Type B pancreatic cell (in vitro differentiated cells): Measurements from ENCODE around the gene GYS2. TPM values are rescaled to one million over a fixed set of nuclear protein-coding genes. Genes with fewer than 3 reads are reported as not detected.

Experiments used
- DNase-seq: peaks from one replicate; pipeline ENCODE4 v3.0.0; 2021; ENCODE audit warnings: mixed read lengths; ENCODE audit not compliant: unreplicated experiment; ENCODE audit errors: extremely low spot score
- H3K27ac Mint-ChIP-seq: 2 replicates; pipeline ENCODE4 v1.8.0; 2021; ENCODE audit warnings: mild to moderate bottlenecking, mixed read lengths
- H3K27me3 Mint-ChIP-seq: 2 replicates; pipeline ENCODE4 v1.8.0; 2021; ENCODE audit warnings: mixed read lengths
- H3K36me3 Mint-ChIP-seq: 2 replicates; pipeline ENCODE4 v1.8.0; 2021; ENCODE audit warnings: mixed read lengths
- H3K4me1 Mint-ChIP-seq: one replicate; pipeline ENCODE4 v1.8.0; 2021; ENCODE audit warnings: mixed read lengths; ENCODE audit not compliant: unreplicated experiment
- H3K4me3 Mint-ChIP-seq: 2 replicates; pipeline ENCODE4 v1.8.0; 2021; ENCODE audit warnings: mild to moderate bottlenecking, mixed read lengths
- H3K9me3 Mint-ChIP-seq: 2 replicates; pipeline ENCODE4 v1.8.0; 2021; ENCODE audit warnings: mixed read lengths
- total RNA-seq: library from RNA; stranded (reverse); gene quantifications from 2 replicates; pipeline ENCODE4 v1.2.1, GENCODE V29; 2021; ENCODE audit warnings: low replicate concordance
- TF ChIP-seq, protein P1 (sequence below): fragments of 200-600 bp; sonication (generic); conservative IDR thresholded peaks from 2 replicates; pipeline ENCODE4 v1.5.0; 2021; ENCODE audit warnings: antibody characterized with exemption, mild to moderate bottlenecking

GYS2 gene
- total RNA-seq, 1 donor from 2014 or later, result not detected

DNA sequence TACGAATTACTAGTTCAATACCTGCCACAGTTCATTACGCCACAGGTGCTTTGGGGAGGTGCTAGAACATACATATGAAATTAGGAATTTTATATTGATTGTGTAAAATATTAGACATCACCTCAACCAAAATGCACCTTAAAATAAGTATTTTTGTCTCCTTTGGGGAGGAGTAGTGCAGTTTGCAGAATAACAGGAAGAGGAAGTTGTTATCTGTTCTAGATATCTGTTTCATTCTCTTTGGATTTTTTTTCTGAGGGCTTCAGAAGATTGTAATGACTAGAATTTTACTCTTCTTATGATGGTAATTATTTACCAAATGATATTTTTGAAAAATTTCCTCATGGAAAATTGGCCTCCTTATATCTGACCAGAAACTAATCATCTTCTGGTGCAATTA, 9.9 kb upstream of the GYS2 start:
- TF ChIP-seq, protein P1, sequence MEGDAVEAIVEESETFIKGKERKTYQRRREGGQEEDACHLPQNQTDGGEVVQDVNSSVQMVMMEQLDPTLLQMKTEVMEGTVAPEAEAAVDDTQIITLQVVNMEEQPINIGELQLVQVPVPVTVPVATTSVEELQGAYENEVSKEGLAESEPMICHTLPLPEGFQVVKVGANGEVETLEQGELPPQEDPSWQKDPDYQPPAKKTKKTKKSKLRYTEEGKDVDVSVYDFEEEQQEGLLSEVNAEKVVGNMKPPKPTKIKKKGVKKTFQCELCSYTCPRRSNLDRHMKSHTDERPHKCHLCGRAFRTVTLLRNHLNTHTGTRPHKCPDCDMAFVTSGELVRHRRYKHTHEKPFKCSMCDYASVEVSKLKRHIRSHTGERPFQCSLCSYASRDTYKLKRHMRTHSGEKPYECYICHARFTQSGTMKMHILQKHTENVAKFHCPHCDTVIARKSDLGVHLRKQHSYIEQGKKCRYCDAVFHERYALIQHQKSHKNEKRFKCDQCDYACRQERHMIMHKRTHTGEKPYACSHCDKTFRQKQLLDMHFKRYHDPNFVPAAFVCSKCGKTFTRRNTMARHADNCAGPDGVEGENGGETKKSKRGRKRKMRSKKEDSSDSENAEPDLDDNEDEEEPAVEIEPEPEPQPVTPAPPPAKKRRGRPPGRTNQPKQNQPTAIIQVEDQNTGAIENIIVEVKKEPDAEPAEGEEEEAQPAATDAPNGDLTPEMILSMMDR, result no peak
- Mint-ChIP-seq H3K9me3 (no peaks in the 10 kb centered on the region), H3K36me3 (no peaks in the 10 kb centered on the region), H3K27me3 (peaks cover 8% of the 10 kb centered on the region), H3K4me1 (no peaks in the 10 kb centered on the region), H3K4me3 (no peak overlapping the region), H3K27ac (no peak overlapping the region)
- no peak for DNase-seq

DNA sequence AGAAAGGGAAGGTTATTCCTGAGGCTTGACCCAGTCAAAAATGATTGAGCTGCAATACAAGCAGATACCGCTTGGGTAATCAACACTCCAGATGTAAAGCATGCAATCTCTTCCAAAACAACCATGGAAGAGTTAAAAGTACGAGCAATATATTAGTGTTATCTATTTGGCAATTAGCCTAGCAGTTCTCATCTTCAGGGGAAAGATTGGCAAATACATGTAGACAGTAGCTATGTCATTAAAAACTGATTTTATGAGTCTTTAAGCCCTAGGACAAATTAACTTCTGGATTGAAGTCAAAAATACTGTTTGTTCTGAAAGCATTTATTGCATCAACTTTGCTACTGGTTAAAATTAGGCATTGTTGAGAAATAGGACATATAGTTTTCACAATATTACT, 9.3 kb upstream of the GYS2 start:
- no peak for DNase-seq
- H3K36me3 Mint-ChIP-seq, result no peaks in the 10 kb centered on the region

DNA sequence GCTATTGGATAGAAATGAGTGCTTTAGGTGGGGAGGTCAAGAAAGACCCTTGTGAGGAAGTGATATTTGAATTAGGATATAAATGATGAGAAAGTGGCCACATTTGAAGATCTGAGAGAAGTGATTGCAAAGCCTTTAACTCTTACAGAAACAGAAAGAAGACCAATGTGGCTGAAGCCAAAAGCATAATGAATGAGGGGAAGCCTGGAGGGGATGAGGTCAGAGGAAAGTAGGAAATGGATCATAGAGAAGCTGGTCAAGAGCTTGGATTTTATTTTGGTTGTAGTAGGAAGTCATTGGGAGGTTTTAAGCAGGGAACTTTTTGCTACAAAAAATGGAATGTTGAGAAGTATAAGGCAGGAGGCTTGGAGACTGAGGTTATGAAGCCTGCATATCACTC, 3.5 kb upstream of the GYS2 start:
- no peaks in the 10 kb centered on the region for H3K9me3 Mint-ChIP-seq
- no peaks in the 10 kb centered on the region for H3K36me3 Mint-ChIP-seq
- no peaks in the 10 kb centered on the region for H3K4me1 Mint-ChIP-seq
- no peak overlapping the region for H3K4me3 Mint-ChIP-seq
- peaks cover 5% of the 10 kb centered on the region for H3K27me3 Mint-ChIP-seq
- H3K27ac Mint-ChIP-seq, result no peak overlapping the region
- TF ChIP-seq, protein P1, result no peak
- DNase-seq, result no peak

More for the DNA sequence above, 9.3 kb upstream of the GYS2 start:
- H3K4me3 Mint-ChIP-seq, result no peak overlapping the region
- no peak overlapping the region for H3K27ac Mint-ChIP-seq
- H3K27me3 Mint-ChIP-seq, result peaks cover 8% of the 10 kb centered on the region
- no peaks in the 10 kb centered on the region for H3K4me1 Mint-ChIP-seq
- H3K9me3 Mint-ChIP-seq, result no peaks in the 10 kb centered on the region
- TF ChIP-seq, protein P1, result no peak

DNA sequence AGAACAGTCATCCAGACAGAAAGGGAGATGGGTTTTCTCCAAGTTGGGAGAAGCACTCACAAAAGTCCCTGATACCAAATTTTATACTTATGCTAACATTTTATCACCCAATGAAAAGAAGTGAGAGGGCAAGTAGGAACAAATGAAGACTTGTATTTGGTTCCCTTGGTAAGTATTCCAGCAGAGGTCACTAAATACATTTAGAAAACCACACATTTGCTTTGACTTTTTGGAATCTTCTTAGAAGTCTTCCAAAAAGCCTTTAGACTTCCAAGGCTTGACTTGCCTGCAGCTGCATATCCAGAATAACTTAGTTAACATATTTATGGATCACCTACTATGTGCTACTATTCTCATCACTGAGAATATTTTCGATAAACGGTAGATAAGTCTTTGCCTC, 3.1 kb upstream of the GYS2 start:
- H3K36me3 Mint-ChIP-seq, result no peaks in the 10 kb centered on the region

DNA sequence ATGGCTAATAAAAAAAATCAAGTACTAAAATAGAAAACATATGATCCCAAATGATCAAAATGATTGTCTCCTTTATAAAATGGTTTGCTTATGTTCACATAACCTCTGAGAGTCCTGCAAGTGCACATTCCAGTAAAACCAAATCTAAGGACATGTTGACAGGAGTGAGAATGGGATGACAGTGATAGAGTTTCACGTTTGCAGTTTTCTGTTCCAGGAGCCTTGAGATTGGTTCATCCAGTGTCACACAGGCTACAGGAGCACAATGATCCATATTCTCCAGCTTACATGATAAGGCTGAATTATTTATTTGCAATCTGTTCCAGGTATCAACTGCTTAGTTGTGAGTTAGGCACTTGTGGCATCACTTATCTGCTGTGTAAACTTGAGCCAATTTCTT, 1.5 kb upstream of the GYS2 start:
- Mint-ChIP-seq H3K27ac (no peak overlapping the region), H3K9me3 (no peaks in the 10 kb centered on the region), H3K4me1 (no peaks in the 10 kb centered on the region), H3K27me3 (peaks cover 7% of the 10 kb centered on the region), H3K36me3 (no peaks in the 10 kb centered on the region), H3K4me3 (no peak overlapping the region)
- DNase-seq, result no peak
- TF ChIP-seq, protein P1, result no peak

More for the DNA sequence above, 3.1 kb upstream of the GYS2 start:
- no peak for DNase-seq
- H3K9me3 Mint-ChIP-seq, result no peaks in the 10 kb centered on the region
- TF ChIP-seq, protein P1, result peak; percentile 37
- no peak overlapping the region for H3K4me3 Mint-ChIP-seq
- no peak overlapping the region for H3K27ac Mint-ChIP-seq
- peaks cover 2% of the 10 kb centered on the region for H3K27me3 Mint-ChIP-seq
- no peaks in the 10 kb centered on the region for H3K4me1 Mint-ChIP-seq

DNA sequence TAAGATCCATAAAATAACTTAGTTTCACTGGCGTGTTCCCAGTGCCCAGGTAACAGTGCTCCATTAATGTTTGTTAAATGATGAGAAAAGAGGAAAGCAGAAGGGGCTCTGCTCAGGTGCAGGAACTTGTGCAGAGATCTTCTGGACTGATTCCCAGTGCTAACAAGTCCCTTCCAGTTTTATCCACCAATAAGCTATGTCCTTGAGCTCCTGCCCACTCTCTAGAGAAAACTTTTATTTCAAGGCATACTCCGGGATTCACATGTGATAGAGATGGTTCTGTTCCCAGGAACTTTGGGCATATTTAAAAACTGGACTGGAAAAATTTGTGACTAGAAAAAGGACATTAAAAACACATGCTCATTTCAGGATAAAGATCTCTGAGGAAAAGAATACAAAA, 1.9 kb downstream of the GYS2 start:
- Mint-ChIP-seq H3K4me1 (no peaks in the 10 kb centered on the region), H3K27ac (no peak overlapping the region), H3K36me3 (no peaks in the 10 kb centered on the region), H3K4me3 (no peak overlapping the region), H3K27me3 (peaks cover 8% of the 10 kb centered on the region), H3K9me3 (no peaks in the 10 kb centered on the region)
- DNase-seq, result no peak
- TF ChIP-seq, protein P1, result no peak
